Stimulated activated CD8-positive, alpha-beta memory T cell treated with anti-CD3 and anti-CD28 coated beads, Interleukin-4, amount 100 ng/mL, for 48 hours (primary cell): ENCODE data around the gene ATG4B.

Experiments
- DNase-seq: peaks from one replicate; pipeline ENCODE4 v3.0.0-alpha.2; 2020

ATG4B gene

GRCh38 chr2:241668354-241668753, 30.9 kb downstream of the ATG4B start:
- DNase-seq = no peak

GRCh38 chr2:241668839-241669238, 31.3 kb downstream of the ATG4B start:
- DNase-seq = no peak

- DNase-seq = no peak
Observed at GRCh38 chr2:241670333-241671110, 33.0 kb downstream of the ATG4B start.

- no peak for DNase-seq
Observed at GRCh38 chr2:241671457-241672240, 34.2 kb downstream of the ATG4B start.

GRCh38 chr2:241672243-241673188, 35.0 kb downstream of the ATG4B start:
- DNase-seq = no peak

- DNase-seq = no peak
Observed at GRCh38 chr2:241673189-241673663, 35.7 kb downstream of the ATG4B start.

GRCh38 chr2:241673797-241674725, 36.6 kb downstream of the ATG4B start:
- no peak for DNase-seq

- DNase-seq = no peak
Observed at GRCh38 chr2:241675885-241676284, 38.4 kb downstream of the ATG4B start.

- DNase-seq = no peak
Observed at GRCh38 chr2:241676665-241677064, 39.2 kb downstream of the ATG4B start.

GRCh38 chr2:241677392-241677791, 39.9 kb downstream of the ATG4B start:
- no peak for DNase-seq

- no peak for DNase-seq
Observed at GRCh38 chr2:241678307-241678706, 40.8 kb downstream of the ATG4B start.

- no peak for DNase-seq
Observed at GRCh38 chr2:241678784-241679540, 41.5 kb downstream of the ATG4B start.

GRCh38 chr2:241680044-241680443, 42.6 kb downstream of the ATG4B start:
- DNase-seq = no peak

GRCh38 chr2:241680827-241681599, 43.5 kb downstream of the ATG4B start:
- no peak for DNase-seq

- DNase-seq = peak; percentile 40
Observed at GRCh38 chr2:241686324-241686649, 48.8 kb downstream of the ATG4B start.

- peak; percentile 95 for DNase-seq
Observed at GRCh38 chr2:241686650-241687425, 49.3 kb downstream of the ATG4B start, which contains the start of gene DTYMK. Gene DTYMK (minus strand): TSS chr2:241686815. CDS start chr2:241686783, 32 bp downstream.

- DNase-seq = no peak
Observed at GRCh38 chr2:241689306-241689705, 51.8 kb downstream of the ATG4B start.

- no peak for DNase-seq
Observed at GRCh38 chr2:241690202-241690717, 52.8 kb downstream of the ATG4B start.

- no peak for DNase-seq
Observed at GRCh38 chr2:241692448-241692847, 55.0 kb downstream of the ATG4B start.
